ENCODE measurements around the gene RUNX1. TPM values are rescaled to one million over a fixed set of nuclear protein-coding genes. Genes with fewer than 3 reads are reported as not detected.

RUNX1 gene
- total RNA-seq, 4 donors from 2014 or later = 3.9 to 14.5 (median 5.8) TPM

GRCh38 chr21:34965200-34966174 is 83.6 kb downstream of the RUNX1 start:
- ATAC-seq = no peak
- Histone ChIP-seq H3K4me1 (no peaks in the 10 kb centered on the region), H3K27ac (no peak overlapping the region), H3K9me3 (no peaks in the 10 kb centered on the region), H3K36me3 (no peaks in the 10 kb centered on the region), H3K4me3 (no peak overlapping the region), H3K27me3 (peaks cover 24% of the 10 kb centered on the region)
- 60 to 67% methylated on average over 6 to 10 of the region's 10 CpGs for WGBS, 2 donors (ENCODE audit: low coverage in 1 of 2)
- no peak for TF ChIP-seq POLR2A (IDR thresholded peaks at IDR 0.05)
- no peak for TF ChIP-seq EP300 (IDR thresholded peaks at IDR 0.05)
- TF ChIP-seq POLR2AphosphoS5 (IDR thresholded peaks at IDR 0.05) = no peak
- no peak for TF ChIP-seq CTCF (IDR thresholded peaks at IDR 0.05)

GRCh38 chr21:34962586-34963222 is 86.4 kb downstream of the RUNX1 start:
- TF ChIP-seq EP300 (IDR thresholded peaks at IDR 0.05) (no peak), CTCF (IDR thresholded peaks at IDR 0.05) (no peak), POLR2A (IDR thresholded peaks at IDR 0.05) (no peak), POLR2AphosphoS5 (IDR thresholded peaks at IDR 0.05) (no peak)
- no peaks in the 10 kb centered on the region for H3K4me1 ChIP-seq
- 87 to 92% methylated on average over 2 to 12 of the region's 16 CpGs for WGBS, 2 donors (ENCODE audit: low coverage in 1 of 2)

GRCh38 chr21:34962136-34962535 is 87.0 kb downstream of the RUNX1 start:
- no peaks in the 10 kb centered on the region for H3K36me3 ChIP-seq
- H3K9me3 ChIP-seq = no peaks in the 10 kb centered on the region
- 50 to 61% methylated on average over 2 of the region's 2 CpGs for WGBS, 2 donors (ENCODE audit: low coverage in 1 of 2)
- no peak overlapping the region for H3K4me3 ChIP-seq
- no peaks in the 10 kb centered on the region for H3K4me1 ChIP-seq
- no peak overlapping the region for H3K27ac ChIP-seq
- no peak for ATAC-seq
- TF ChIP-seq POLR2A (IDR thresholded peaks at IDR 0.05) = no peak
- no peak for TF ChIP-seq POLR2AphosphoS5 (IDR thresholded peaks at IDR 0.05)
- TF ChIP-seq EP300 (IDR thresholded peaks at IDR 0.05) = no peak
- TF ChIP-seq CTCF (IDR thresholded peaks at IDR 0.05) = no peak
- H3K27me3 ChIP-seq = peaks cover 29% of the 10 kb centered on the region

More at GRCh38 chr21:34962586-34963222, 86.4 kb downstream of the RUNX1 start:
- no peaks in the 10 kb centered on the region for H3K9me3 ChIP-seq
- H3K27ac ChIP-seq = no peak overlapping the region
- ATAC-seq = no peak
- H3K27me3 ChIP-seq = peaks cover 29% of the 10 kb centered on the region
- H3K4me3 ChIP-seq = no peak overlapping the region
- no peaks in the 10 kb centered on the region for H3K36me3 ChIP-seq

- WGBS, 2 donors (ENCODE audit: low coverage in 1 of 2) = 54 to 66% methylated on average over 2 of the region's 2 CpGs
- no peak overlapping the region for H3K27ac ChIP-seq
Observed at GRCh38 chr21:34960687-34961086, 88.4 kb downstream of the RUNX1 start.

More at GRCh38 chr21:34960687-34961086, 88.4 kb downstream of the RUNX1 start:
- peaks cover 28% of the 10 kb centered on the region for H3K27me3 ChIP-seq
- TF ChIP-seq CTCF (IDR thresholded peaks at IDR 0.05) = no peak
- no peak for TF ChIP-seq POLR2AphosphoS5 (IDR thresholded peaks at IDR 0.05)
- no peak overlapping the region for H3K4me3 ChIP-seq
- ATAC-seq = no peak
- H3K36me3 ChIP-seq = no peaks in the 10 kb centered on the region
- no peaks in the 10 kb centered on the region for H3K9me3 ChIP-seq
- H3K4me1 ChIP-seq = no peaks in the 10 kb centered on the region
